ENCODE measurements around the gene ZNF236.

GRCh38 chr18:76959605-76960004 lies 137.2 kb downstream of the ZNF236 start:
- no peak for TF ChIP-seq EZH2 (IDR thresholded peaks at IDR 0.05; ENCODE audit: low read length, missing control alignments)
- TF ChIP-seq CTCF (conservative IDR thresholded peaks at IDR 0.05 in 1 of 2, IDR thresholded peaks at IDR 0.05 in 1 of 2; ENCODE audit: low read depth in 1 of 2, low read length in 2 of 2) = no peak

All from fibroblast of lung (primary cell).